K562 (cell line): ENCODE data around the gene CWC22. TPM values are rescaled to one million over a fixed set of nuclear protein-coding genes. Genes with fewer than 3 reads are reported as not detected.

ENCODE experiments used
- ATAC-seq: fragments of 200-7000 bp; cut with Tn5 transposase; 3 replicates; pipeline ENCODE4 v1.9.1; 2020; ENCODE audit warnings: moderate library complexity
- BruUV-seq: library from RNA; stranded (reverse); fragments of 400-500 nt; replicated peaks from 2 replicates; lab custom pipeline; 2021; lab: Mats Ljungman, UMichigan
- CTCF ChIA-PET: fragments of 300-600 bp; formaldehyde crosslinking; extraction: SDS; loops from one replicate; lab custom pipeline; 2021; ENCODE audit warnings: low intra/inter-chr PET ratio; lab: Yijun Ruan, JAX
- POLR2A ChIA-PET: fragments of 300-600, 350-650 bp; sonication (Branson Sonifier 250); formaldehyde crosslinking; extraction: SDS; loops from one replicate; lab custom pipeline; 2021; ENCODE audit warnings: antibody characterized with exemption, inconsistent platforms; lab: Yijun Ruan, JAX
- DNase-seq, 4 experiments: peaks; one replicate each; pipeline versions ENCODE4 v3.0.0 to v3.0.0-alpha.2; 2011 to 2018; ENCODE audit warnings: low spot score in 3 of 4, mixed read lengths in 3 of 4; ENCODE audit errors: extremely low read depth in 1 of 4
- FAIRE-seq: peaks from 2 replicates; lab custom pipeline; 2011; peaks lifted over from hg19 to GRCh38; lab: Jason Lieb, UNC
- H2AFZ ChIP-seq: 2 replicates; pipeline ENCODE4 v1.6.0; 2011; ENCODE audit warnings: low read depth, low read length, control low read depth, inconsistent platforms
- H3K27ac ChIP-seq: fragments of 200-600 bp; 3 replicates; pipeline ENCODE4 v1.8.0; 2011; ENCODE audit warnings: low read depth, mild to moderate bottlenecking, control low read depth, inconsistent platforms, low read length, moderate library complexity, mixed read lengths; ENCODE audit errors: extremely low read depth
- H3K27me3 ChIP-seq, 2 experiments: fragments of 300-600 bp in 1 of 2; 2 replicates in 1 of 2; 3 replicates in 1 of 2; pipeline versions ENCODE4 v1.6.0 to v1.8.0; 2011; ENCODE audit warnings: inconsistent platforms in 2 of 2, low read length in 2 of 2, mild to moderate bottlenecking in 1 of 2, mixed read lengths in 1 of 2, moderate library complexity in 1 of 2; ENCODE audit not compliant: control insufficient read depth in 2 of 2, insufficient read depth in 2 of 2
- H3K36me3 ChIP-seq: fragments of 300-600 bp; 3 replicates; pipeline ENCODE4 v1.8.0; 2011; ENCODE audit warnings: mild to moderate bottlenecking, low read length, inconsistent platforms; ENCODE audit not compliant: control insufficient read depth, insufficient read depth
- H3K4me1 ChIP-seq, 2 experiments: fragments of 200-600 bp in 1 of 2; replicated peaks in 1 of 2; 2 replicates in 1 of 2; 3 replicates in 1 of 2; pipeline versions ENCODE4 v1.5.1 to v1.8.0; 2011; ENCODE audit warnings: inconsistent platforms in 2 of 2, low read length in 2 of 2, mild to moderate bottlenecking in 1 of 2, mixed read lengths in 1 of 2, moderate library complexity in 1 of 2; ENCODE audit not compliant: control insufficient read depth in 2 of 2, insufficient read depth in 2 of 2
- H3K4me2 ChIP-seq: 2 replicates; pipeline ENCODE4 v1.6.1; 2011; ENCODE audit warnings: low read length, control low read depth, inconsistent platforms, mixed read lengths; ENCODE audit not compliant: insufficient read depth
- H3K4me3 ChIP-seq: fragments of 200-600 bp; sonication (generic), shearing (Covaris generic); 2 replicates; pipeline ENCODE4 v1.5.1; 2016; ENCODE audit warnings: control low read depth, inconsistent platforms
- H3K79me2 ChIP-seq: fragments of 200-600 bp; 3 replicates; pipeline ENCODE4 v1.8.0; 2011; ENCODE audit warnings: low read length, inconsistent platforms; ENCODE audit not compliant: control insufficient read depth, insufficient read depth
- H3K9ac ChIP-seq, 2 experiments: 2 replicates each; pipeline versions ENCODE4 v1.6.0 to v1.6.1; 2011; ENCODE audit warnings: low read depth in 2 of 2, low read length in 2 of 2, control low read depth in 1 of 2, inconsistent platforms in 1 of 2, mild to moderate bottlenecking in 1 of 2, mixed read lengths in 1 of 2; ENCODE audit not compliant: insufficient read depth in 1 of 2
- H3K9me1 ChIP-seq: one replicate; pipeline ENCODE4 v1.6.0; 2011; ENCODE audit warnings: inconsistent platforms, mild to moderate bottlenecking, low read length, moderate library complexity; ENCODE audit not compliant: control insufficient read depth, insufficient read depth
- H3K9me3 ChIP-seq: replicated peaks from 2 replicates; pipeline ENCODE4 v1.5.1; 2011; ENCODE audit warnings: low read depth, low read length, inconsistent platforms; ENCODE audit not compliant: control insufficient read depth, insufficient read depth
- H4K20me1 ChIP-seq: replicated peaks from 2 replicates; pipeline ENCODE4 v1.6.1; 2011; ENCODE audit warnings: low read length, inconsistent platforms, mixed read lengths; ENCODE audit not compliant: control insufficient read depth, insufficient read depth
- BACH1 ChIP-seq: fragments of 200-800 bp; sonication (Bioruptor generic); IDR thresholded peaks from 2 replicates; pipeline ENCODE4 v1.6.1; 2016; ENCODE audit warnings: missing genetic modification characterization, missing compliant biosample characterization
- HINFP ChIP-seq: fragments of 450-650 bp; conservative IDR thresholded peaks from 2 replicates; pipeline ENCODE4 v1.6.1; 2016; ENCODE audit warnings: missing genetic modification characterization, low read depth, mild to moderate bottlenecking, control low read depth, missing compliant biosample characterization
- KLF13 ChIP-seq: fragments of 450-650 bp; IDR thresholded peaks from 2 replicates; pipeline ENCODE4 v1.6.1; 2016; ENCODE audit warnings: missing genetic modification characterization, low read depth, mild to moderate bottlenecking, missing compliant biosample characterization, moderate library complexity, borderline replicate concordance
- RBM17 ChIP-seq: fragments of 200-400 bp; formaldehyde crosslinking; IDR thresholded peaks from 2 replicates; pipeline ENCODE4 v1.6.1; 2017; ENCODE audit warnings: low read depth, mild to moderate bottlenecking, low read length, borderline replicate concordance
- SNIP1 ChIP-seq: fragments of 450-650 bp; IDR thresholded peaks from 2 replicates; pipeline ENCODE4 v1.7.1; 2017; ENCODE audit warnings: low read depth, mild to moderate bottlenecking
- ZBTB17 ChIP-seq: fragments of 450-650 bp; formaldehyde crosslinking; IDR thresholded peaks from 2 replicates; pipeline ENCODE4 v1.4.0; 2020; ENCODE audit warnings: mild to moderate bottlenecking
- ZNF212 ChIP-seq: fragments of 450-650 bp; formaldehyde crosslinking; IDR thresholded peaks from 2 replicates; pipeline ENCODE4 v1.4.0; 2020; ENCODE audit warnings: mild to moderate bottlenecking
- WGBS: fragments of 100-300 bp; shearing (Covaris generic); methylation state at CpG from one replicate; pipeline ENCODE4 v1.1.6; 2016; ENCODE audit warnings: low coverage, mixed read lengths; ENCODE audit not compliant: insufficient coverage; ENCODE audit errors: missing lambda C conversion rate; 5-methylcytosine and 5-hydroxymethylcytosine counted together
- in situ Hi-C: fragments of 300-500 bp; cut with MboI; formaldehyde crosslinking; loops from 4 replicates; pipeline ENCODE4 v1.15.0; 2018; ENCODE audit warnings: inconsistent platforms, mixed read lengths
- intact Hi-C: fragments of 100-400 bp; cut with micrococcal nuclease; formaldehyde crosslinking; loops from 2 replicates; pipeline ENCODE4 v1.14.2; 2022
- polyA plus RNA-seq, 8 experiments: library from polyadenylated mRNA; depleted of rRNA in 4 of 8; stranded (reverse) in 5 of 8; unstranded in 3 of 8; fragments of >200 nt; fragmentation: Nextera tagmentation in 2 of 8; fragmentation: Illumina TruSeq in 1 of 8; extraction: Ambion mirVana in 2 of 8; extraction: Trizol in 1 of 8; gene quantifications; 2 replicates each; pipeline versions ENCODE4 v1.2.1 to v1.2.3, GENCODE V29; 2011 to 2014; ENCODE audit warnings: inconsistent platforms in 1 of 8, missing spikeins in 1 of 8
- total RNA-seq, 7 experiments: library from RNA; depleted of rRNA in 6 of 7; stranded (reverse); fragments of >200 nt in 6 of 7; fragmentation: Illumina TruSeq in 2 of 7; extraction: Trizol in 2 of 7; gene quantifications; 2 replicates each; pipeline versions ENCODE4 v1.2.1 to v1.2.3, GENCODE V29; 2011 to 2021; ENCODE audit warnings: low replicate concordance in 1 of 7

Gene CWC22
- total and polyA plus RNA-seq, 9 of the 15 experiments (the other 6 are each of a cell fraction or from before 2014, with no cell fraction given): 14.5 to 54.2 (median 36.7) TPM

GRCh38 chr2:179936141-179936540 is 71.0 kb downstream of the CWC22 start:
- Histone ChIP-seq H4K20me1 (no peaks in the 10 kb centered on the region), H3K27ac (no peak overlapping the region), H2AFZ (no peak overlapping the region), H3K9ac (no peak overlapping the region), H3K9me1 (no peaks in the 10 kb centered on the region), H3K79me2 (no peaks in the 10 kb centered on the region), H3K4me2 (no peak overlapping the region), H3K4me3 (no peak overlapping the region), H3K27me3 (no peaks in the 10 kb centered on the region), H3K9me3 (no peaks in the 10 kb centered on the region), H3K4me1 (no peaks in the 10 kb centered on the region), H3K36me3 (no peaks in the 10 kb centered on the region)
- ATAC-seq (no peak), FAIRE-seq (no peak), DNase-seq (no peak)
- in situ Hi-C loops (no loop called here), intact Hi-C loops (loop anchor here (5.0 kb wide), 2 partner anchors 94 to 141 kb away; no protein-coding TSS in a partner anchor)
- BruUV-seq: no TSS peak
- POLR2A ChIA-PET: interaction anchor here (1.5 kb wide), 1 partner anchor 25 kb away, joined by 3 read pairs; no protein-coding TSS in a partner anchor
- CTCF ChIA-PET: interaction anchor here (0.6 to 0.8 kb wide), 2 partner anchors 341 to 717 kb away, joined by 3 to 4 read pairs; no protein-coding TSS in a partner anchor
- TF ChIP-seq KLF13 (tag) (no peak), ZBTB17 (no peak), HINFP (tag) (no peak), BACH1 (tag) (no peak), ZNF212 (CRISPR knock-in tag) (no peak), RBM17 (no peak), SNIP1 (no peak)
- WGBS: 0% methylated on average over 1 of the region's 1 CpG
